ENCODE measurements around the gene GSDMA.
"Not testable (repeated sequence)": the region's sequence is repeated elsewhere in the genome, so short reads cannot be mapped to it uniquely, and the experiment has no call there.

The GSDMA gene

DNA sequence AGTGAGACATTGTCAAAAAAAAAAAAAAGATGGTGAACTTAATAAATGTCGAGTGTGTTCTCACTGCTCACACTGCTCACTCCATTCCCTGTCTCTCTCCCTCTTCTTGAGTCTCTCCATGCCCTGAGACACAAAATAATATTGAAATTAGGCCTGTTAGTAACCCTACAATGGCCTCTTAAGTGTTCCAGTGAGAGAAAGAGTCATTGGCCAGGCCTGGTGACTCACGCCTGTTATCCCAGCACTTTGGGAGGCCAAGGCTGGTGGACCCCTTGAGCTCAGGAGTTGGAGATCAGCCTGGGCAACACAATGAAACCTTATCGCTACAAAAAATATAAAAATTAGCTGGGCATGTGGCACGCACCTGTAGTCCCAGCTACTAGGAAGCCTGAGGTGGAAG lies 36.3 kb downstream of the GSDMA start:
- no peak for DNase-seq

DNA sequence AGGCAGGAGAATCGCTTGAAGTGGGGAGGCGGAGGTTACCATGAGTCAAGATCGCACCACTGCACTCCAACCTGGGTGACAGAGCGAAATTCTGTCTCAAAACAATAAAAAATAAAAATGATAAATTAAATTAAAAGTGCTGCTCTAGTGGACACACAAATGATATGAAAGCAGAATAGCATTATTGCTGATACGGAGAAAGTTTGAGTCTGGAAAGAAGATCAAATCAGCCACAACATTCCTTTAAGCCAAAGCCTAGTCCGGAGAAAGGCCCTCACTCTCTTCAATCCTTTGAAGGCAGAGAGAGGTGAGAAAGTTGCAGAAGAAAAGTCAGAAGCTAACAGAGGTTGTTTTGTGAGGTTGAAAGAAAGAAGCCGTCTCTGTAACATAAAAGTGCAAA lies 37.4 kb downstream of the GSDMA start:
- no peak for DNase-seq

DNA sequence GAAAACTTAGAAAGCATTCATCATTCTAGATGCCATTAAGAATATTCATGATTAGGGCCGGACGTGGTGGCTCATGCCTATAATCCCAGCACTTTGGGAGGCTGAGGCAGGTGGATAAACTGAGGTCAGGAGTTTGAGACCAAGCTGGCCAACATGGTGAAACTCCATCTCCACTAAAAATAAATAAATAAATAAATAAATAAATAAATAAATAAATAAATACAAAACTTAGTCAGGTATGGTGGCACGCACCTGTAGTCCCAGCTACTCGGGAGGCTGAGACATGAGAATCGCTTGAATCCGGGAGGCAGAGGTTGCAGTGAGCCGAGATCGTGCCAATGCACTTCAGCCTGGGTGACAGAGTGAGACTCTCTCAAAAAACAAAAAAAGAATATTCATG lies 38.5 kb downstream of the GSDMA start:
- not testable (repeated sequence) for DNase-seq

DNA sequence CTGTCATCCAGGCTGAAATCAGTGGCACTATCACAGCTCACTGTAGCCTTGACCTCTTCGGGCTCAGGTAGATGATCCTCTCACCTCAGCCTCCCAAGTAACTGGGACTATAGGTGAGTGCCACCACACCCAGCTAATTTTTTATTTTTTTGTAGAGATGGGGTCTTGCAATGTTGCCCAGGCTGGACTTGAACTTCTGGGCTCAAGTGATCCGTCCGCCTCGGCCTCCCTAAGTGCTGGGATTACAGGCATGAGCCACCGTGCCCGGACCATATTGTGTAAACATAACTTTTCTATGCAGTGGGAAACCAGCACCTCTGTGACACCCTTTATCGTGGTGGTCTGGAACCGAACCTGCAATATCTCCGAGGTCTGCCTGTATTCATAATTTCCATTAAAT lies 41.3 kb downstream of the GSDMA start:
- DNase-seq, result no peak

DNA sequence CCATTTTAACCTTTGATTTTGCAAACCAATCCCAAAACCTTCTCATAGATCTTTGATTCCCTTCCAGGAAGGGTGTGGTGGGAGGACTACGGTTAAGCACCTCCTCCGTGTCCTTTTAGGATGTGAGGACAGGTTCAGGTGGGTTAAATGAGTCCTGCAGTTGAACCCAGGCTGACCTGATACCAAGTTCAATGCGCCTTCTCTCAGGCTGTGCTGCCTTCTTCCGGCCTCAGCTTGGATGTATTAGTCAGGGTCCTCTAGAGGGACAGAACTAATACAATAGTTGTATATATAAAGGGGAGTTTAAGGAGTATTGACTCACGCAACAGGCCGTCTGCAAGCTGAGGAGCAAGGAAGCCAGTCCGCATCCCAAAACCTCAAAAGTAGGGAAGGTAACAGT lies 41.9 kb downstream of the GSDMA start:
- DNase-seq, result no peak

DNA sequence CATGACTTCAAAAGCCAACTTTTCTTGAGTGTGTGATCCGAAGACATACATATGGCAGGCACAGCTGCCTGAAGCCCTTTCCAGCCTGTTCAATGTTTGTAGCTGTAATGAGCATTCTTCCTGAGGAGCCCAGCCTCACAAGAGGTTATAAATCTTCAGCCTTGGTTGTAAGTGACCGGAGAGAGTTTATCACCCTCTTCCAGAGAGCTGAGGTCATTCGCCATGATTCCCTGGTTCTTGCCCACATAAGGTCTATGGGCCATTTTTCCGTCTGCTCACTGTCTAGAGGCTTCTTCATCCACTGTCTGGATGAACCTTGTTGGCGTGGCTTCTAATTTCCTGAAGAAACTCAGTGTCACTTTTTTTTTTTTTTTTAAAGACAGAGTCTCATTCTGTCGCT lies 42.7 kb downstream of the GSDMA start:
- no peak for DNase-seq

DNA sequence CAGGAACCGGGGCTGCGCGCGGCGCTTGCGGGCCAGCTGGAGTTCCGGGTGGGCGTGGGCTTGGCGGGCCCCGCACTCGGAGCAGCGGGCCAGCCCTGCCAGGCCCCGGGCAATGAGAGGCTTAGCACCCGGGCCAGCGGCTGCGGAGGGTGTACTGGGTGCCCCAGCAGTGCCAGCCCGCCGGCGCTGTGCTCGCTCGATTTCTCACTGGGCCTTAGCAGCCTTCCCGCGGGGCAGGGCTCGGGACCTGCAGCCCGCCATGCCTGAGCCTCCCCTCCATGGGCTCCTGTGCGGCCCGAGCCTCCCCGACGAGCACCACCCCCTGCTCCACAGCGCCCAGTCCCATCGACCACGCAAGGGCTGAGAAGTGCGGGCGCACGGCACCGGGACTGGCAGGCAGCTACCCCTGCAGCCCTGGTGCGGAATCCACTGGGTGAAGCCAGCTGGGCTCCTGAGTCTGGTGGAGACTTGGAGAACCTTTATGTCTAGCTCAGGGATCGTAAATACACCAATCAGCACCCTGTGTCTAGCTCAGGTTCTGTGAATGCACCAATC lies 48.2 kb downstream of the GSDMA start:
- DNase-seq, result not testable (repeated sequence)

DNA sequence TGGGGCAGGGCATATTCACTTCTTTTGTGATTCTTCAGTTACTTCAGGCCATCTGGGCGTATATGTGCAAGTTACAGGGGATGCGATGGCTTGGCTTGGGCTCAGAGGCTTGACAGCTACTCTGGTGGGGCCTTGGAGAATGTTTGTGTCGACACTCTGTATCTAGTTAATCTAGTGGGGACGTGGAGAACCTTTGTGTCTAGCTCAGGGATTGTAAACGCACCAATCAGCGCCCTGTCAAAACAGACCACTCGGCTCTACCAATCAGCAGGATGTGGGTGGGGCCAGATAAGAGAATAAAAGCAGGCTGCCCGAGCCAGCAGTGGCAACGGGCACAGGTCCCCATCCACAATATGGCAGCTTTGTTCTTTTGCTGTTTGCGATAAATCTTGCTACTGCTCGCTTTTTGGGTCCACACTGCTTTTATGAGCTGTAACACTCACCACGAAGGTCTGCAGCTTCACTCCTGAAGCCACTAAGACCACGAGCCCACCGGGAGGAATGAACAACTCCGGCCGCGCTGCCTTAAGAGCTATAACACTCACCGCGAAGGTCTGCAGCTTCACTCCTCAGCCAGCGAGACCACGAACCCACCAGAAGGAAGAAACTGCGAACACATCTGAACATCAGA lies 49.3 kb downstream of the GSDMA start:
- not testable (repeated sequence) for DNase-seq

DNA sequence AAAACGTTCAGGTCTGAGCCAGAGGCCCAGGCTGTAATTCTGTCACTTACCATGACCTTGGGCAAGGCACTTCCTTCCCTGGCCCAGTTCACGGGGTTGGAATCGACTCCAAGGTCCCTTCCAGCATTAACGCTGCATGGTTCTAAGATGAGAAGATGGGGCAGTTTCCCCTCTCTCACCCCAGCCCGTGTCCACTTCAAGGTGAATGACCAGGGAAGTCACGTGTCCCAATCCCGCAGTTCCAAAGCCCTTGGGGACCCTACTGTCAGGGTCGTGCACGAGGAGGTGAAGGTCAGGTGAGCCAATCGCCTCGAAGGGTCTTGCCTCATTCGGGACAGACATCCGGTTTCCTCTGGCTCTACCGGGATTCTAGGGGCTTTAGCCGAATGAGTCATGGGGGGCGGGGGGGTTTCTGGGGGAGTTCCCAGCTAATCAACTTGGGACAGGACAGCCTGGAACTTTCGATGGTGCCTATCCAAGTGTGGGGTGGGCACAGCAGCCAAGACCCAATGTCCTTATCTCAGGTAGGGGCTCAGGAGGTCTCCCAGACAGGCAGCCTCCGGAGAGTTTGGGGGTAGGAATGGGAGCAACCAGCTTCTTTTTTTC lies 51.7 kb downstream of the GSDMA start:
- no peak for DNase-seq

DNA sequence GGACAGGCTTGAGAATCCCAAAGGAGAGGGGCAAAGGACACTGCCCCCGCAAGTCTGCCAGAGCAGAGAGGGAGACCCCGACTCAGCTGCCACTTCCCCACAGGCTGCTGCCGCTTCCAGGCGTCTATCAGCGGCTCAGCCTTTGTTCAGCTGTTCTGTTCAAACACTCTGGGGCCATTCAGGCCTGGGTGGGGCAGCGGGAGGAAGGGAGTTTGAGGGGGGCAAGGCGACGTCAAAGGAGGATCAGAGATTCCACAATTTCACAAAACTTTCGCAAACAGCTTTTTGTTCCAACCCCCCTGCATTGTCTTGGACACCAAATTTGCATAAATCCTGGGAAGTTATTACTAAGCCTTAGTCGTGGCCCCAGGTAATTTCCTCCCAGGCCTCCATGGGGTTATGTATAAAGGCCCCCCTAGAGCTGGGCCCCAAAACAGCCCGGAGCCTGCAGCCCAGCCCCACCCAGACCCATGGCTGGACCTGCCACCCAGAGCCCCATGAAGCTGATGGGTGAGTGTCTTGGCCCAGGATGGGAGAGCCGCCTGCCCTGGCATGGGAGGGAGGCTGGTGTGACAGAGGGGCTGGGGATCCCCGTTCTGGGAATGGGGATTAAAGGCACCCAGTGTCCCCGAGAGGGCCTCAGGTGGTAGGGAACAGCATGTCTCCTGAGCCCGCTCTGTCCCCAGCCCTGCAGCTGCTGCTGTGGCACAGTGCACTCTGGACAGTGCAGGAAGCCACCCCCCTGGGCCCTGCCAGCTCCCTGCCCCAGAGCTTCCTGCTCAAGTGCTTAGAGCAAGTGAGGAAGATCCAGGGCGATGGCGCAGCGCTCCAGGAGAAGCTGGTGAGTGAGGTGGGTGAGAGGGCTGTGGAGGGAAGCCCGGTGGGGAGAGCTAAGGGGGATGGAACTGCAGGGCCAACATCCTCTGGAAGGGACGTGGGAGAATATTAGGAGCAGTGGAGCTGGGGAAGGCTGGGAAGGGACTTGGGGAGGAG lies 52.5 kb downstream of the GSDMA start, which contains the start of gene CSF3:
Gene CSF3 (plus strand): TSS at position 436 of the 993 bp plus-strand sequence. CDS start 35 bp downstream, at position 471.
- no peak for DNase-seq

DNA sequence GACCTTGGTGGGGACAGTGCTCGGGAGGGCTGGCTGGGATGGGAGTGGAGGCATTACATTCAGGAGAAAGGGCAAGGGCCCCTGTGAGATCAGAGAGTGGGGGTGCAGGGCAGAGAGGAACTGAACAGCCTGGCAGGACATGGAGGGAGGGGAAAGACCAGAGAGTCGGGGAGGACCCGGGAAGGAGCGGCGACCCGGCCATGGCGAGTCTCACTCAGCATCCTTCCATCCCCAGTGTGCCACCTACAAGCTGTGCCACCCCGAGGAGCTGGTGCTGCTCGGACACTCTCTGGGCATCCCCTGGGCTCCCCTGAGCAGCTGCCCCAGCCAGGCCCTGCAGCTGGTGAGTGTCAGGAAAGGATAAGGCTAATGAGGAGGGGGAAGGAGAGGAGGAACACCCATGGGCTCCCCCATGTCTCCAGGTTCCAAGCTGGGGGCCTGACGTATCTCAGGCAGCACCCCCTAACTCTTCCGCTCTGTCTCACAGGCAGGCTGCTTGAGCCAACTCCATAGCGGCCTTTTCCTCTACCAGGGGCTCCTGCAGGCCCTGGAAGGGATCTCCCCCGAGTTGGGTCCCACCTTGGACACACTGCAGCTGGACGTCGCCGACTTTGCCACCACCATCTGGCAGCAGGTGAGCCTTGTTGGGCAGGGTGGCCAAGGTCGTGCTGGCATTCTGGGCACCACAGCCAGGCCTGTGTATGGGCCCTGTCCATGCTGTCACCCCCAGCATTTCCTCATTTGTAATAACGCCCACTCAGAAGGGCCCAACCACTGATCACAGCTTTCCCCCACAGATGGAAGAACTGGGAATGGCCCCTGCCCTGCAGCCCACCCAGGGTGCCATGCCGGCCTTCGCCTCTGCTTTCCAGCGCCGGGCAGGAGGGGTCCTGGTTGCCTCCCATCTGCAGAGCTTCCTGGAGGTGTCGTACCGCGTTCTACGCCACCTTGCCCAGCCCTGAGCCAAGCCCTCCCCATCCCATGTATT lies 53.5 kb downstream of the GSDMA start:
- no peak for DNase-seq

DNA sequence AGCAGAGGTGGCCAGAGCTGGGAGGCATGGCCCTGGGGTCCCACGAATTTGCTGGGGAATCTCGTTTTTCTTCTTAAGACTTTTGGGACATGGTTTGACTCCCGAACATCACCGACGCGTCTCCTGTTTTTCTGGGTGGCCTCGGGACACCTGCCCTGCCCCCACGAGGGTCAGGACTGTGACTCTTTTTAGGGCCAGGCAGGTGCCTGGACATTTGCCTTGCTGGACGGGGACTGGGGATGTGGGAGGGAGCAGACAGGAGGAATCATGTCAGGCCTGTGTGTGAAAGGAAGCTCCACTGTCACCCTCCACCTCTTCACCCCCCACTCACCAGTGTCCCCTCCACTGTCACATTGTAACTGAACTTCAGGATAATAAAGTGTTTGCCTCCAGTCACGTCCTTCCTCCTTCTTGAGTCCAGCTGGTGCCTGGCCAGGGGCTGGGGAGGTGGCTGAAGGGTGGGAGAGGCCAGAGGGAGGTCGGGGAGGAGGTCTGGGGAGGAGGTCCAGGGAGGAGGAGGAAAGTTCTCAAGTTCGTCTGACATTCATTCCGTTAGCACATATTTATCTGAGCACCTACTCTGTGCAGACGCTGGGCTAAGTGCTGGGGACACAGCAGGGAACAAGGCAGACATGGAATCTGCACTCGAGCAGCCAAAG lies 54.7 kb downstream of the GSDMA start:
- DNase-seq, result no peak

DNA sequence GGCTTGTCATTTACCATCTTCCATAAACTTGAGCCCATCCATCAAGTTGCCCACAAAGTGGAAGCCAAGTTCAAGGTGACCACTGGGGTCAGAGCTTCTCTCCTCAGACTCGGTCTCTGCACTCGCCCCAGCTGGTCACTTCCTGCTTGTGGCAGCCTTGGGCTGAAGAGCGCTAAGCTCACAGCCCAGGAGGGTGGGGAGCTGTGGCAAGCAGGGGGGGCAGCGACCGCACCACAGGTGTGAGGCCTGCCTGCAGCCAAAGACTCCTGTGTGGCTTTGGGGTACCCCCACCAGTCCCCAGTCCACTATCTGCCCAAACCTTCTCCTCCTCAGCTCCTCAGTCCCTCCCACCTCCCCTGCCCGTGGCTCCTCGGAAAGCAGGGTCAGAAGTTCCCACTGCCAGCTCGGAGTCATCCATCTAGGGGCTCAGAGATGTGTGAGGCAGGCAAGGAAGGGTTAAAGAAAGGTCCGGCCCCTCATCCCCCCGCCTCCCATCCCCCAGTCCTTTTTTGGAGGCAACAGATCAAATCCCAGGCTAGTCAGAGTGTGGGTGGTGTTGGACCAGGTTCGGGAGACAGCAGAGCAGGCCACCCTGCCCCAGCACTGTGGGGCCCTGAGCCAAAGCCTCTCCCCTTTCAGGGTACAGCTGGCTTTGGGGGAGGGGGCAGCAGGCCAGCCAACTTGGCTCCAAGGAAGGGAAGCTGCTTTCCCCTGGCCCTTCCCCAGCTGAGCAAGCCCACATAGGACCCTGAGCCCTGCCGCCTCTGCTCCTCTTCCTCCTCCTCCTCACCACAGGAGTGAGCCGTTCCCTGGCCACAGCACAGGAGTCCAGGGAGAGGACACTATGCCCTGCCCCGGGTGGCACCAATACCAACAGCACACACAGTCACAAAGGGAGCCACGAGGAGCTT lies 55.7 kb downstream of the GSDMA start:
- peak; percentile 84 for DNase-seq

DNA sequence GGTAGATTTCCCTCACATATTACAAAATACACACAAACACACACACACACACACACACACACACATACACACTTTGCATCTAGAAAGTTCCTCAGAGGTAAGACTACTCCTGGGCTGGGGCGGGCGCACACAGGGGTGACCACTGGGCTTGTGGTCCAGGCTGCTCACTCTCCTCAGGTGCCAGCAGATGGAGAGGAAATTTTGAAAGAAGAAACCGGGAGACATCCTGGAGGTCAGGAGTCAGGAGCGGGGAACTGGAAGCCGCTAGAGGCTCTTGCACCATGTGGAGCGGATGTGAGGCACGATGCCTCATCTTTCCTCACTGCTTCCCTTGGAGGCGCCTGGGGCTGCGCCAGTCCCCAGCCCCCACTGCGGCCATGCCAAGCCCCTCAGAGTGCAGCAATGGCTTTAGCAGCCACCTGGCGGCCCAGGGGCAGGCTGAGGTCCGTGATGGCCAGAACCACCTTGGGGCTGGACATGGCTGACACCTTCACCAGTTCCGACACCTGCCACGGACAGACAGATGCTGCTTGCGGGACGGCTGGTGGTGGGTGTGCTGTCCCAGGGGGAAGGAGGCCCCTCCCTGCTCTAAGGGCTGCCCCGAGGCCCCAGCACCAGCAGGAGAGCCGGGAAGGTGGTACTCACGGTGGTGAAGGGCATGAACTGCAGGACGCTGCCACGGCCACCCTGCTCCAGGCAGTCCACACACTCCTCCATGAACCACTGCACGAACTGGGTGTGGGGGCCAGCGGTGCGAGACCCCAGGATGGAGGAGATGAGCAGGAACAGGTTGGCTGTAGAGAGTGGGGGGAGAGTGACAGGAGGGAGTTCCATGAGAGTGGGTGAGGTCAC lies 56.6 kb downstream of the GSDMA start:
- DNase-seq, result no peak

DNA sequence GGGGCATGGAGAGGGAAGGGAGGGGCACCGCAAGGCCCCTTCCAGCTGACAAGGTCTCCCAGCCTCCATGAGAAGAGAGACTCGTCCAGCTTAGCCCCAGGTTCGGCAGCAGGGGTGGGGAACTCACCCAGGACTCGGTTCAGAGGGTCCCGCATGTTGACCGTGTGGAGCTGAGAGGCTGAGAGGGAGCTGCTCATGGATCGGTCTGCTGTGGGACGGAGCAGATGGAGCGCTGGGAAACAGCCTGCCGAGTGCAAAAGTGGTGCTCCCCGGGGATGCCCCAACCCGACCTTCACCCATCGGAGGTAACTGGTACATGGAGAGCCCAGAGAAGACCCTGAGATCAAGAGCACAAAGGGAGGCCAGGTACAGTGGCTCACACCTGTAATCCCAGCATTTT lies 57.3 kb downstream of the GSDMA start:
- no peak for DNase-seq

DNA sequence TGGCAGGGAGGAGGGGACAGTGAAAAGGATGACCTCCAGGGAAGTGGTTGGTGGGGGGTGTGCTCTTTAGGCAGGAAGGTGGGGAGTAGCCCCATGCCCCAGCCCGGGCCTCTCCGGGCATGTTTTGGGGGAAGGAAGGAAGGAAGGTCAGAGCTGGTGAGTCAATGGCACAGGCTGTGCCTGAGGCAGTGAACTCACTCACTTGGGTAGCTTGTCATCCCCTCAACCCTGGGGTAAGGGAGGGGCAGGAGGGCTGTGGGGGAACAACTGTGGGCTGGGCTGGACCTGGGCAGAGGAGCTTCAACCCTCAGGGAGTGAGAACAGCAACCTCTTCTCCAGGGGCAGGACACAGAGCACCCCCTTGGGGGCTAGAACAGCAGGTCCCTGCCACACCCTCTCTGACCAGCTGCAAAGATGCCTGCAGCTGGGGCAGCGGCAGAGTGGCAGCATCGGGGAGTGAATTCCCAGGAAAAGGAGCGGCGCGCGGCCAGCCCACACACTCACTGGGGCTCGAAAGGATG lies 58.7 kb downstream of the GSDMA start:
- peak; percentile 43 for DNase-seq

DNA sequence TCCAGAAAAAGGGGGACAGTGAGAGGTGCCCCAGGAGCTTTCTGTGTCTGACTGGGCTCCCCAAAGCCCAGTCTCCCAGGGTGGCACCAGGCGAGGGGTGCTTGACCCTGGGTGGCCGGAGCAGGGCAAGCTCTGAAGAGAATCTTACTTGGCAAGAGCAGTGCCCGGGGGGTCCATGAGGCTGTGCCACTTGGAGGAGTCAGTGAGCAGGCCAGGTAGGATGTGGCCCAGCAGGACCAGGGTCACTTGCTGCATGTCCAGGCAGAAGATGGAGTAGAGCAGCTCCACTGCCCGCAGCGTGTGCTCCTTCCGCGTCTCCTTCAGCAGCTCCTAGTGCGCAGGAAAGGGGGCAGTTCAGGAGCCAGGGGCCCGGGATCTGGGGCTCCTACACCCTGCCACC lies 59.7 kb downstream of the GSDMA start:
- no peak for DNase-seq

DNA sequence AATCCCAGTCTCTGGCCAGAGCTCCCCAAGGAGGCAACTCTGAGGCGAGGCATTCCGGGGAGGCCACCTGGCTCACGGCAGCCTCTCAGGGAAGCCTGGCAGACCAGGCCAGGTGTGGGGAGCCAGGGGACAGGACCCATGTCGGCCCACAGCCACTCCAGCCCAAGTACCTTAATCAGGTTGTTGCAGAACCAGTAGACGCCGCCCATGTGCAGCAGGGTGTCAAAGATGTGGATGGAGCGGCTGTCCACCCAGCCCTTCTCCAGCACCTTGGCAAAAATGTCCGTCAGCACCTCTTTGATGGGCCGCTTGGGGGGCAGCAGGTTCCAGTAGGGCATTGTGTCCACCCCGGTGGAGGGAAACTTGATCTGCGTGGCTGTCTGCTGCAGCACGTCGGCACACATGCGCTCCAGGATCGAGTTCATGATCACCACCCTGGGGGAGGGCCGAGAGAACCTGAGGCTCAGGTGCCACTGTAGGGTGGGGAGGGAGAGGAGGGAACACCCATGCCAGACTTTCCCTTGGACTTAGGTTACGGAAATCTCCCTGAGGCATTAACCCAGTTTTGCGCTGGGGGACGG lies 60.2 kb downstream of the GSDMA start:
- no peak for DNase-seq

Measured in femur (tissue), 1 donor.